ENCODE measurements around the gene ARID3B.

GRCh38 chr15:74622758-74623157 is 81.7 kb downstream of the ARID3B start:
- TF ChIP-seq CTCF (IDR thresholded peaks at IDR 0.05): no peak
- no peak for TF ChIP-seq POLR2A (IDR thresholded peaks at IDR 0.05)

Measured in adrenal gland (tissue), 5 donors.